ENCODE measurements around the gene KRTAP22-2. TPM values are rescaled to one million over a fixed set of nuclear protein-coding genes. Genes with fewer than 3 reads are reported as not detected.

KRTAP22-2 gene
- total RNA-seq, 1 experiment from 2014 or later, result not detected

GRCh38 chr21:30561957-30562356 lies 28.2 kb downstream of the KRTAP22-2 start:
- no peaks in the 10 kb centered on the region for H3K9me3 ChIP-seq
- no peaks in the 10 kb centered on the region for H3K27me3 Mint-ChIP-seq (ENCODE audit: insufficient read depth, unreplicated experiment)
- intact Hi-C loops (cut with micrococcal nuclease; ENCODE audit: unreplicated experiment), result no loop called here
- BruUV-seq (replicated peaks), result no TSS peak
- H3K4me3 ChIP-seq (ENCODE audit: low read depth, low read length), result no peak overlapping the region
- ChIA-PET CTCF (no interaction called here), POLR2A (no interaction called here)
- H3K27me3 ChIP-seq (replicated peaks; ENCODE audit: control insufficient read depth, insufficient read depth, low read length), result no peaks in the 10 kb centered on the region
- H3K36me3 ChIP-seq (ENCODE audit: control insufficient read depth, insufficient read depth, low read length), result no peaks in the 10 kb centered on the region
- no peak overlapping the region for H3K27ac Mint-ChIP-seq (ENCODE audit: unreplicated experiment)
- H3K4me1 ChIP-seq, result no peaks in the 10 kb centered on the region
- TF ChIP-seq CTCF (IDR thresholded peaks at IDR 0.05; ENCODE audit: insufficient read depth in 1 of 2, low read depth in 1 of 2, low read length in 1 of 2, severe bottlenecking in 1 of 2, unreplicated experiment in 1 of 2), result no peak
- H3K36me3 Mint-ChIP-seq (ENCODE audit: insufficient read depth, unreplicated experiment), result no peaks in the 10 kb centered on the region
- no peaks in the 10 kb centered on the region for H3K4me1 Mint-ChIP-seq (ENCODE audit: low read depth, unreplicated experiment)
- H3K9me3 Mint-ChIP-seq (ENCODE audit: unreplicated experiment), result peaks cover 9% of the 10 kb centered on the region
- no peak overlapping the region for H3K4me3 Mint-ChIP-seq (ENCODE audit: unreplicated experiment)
- DNase-seq, result no peak

DNA sequence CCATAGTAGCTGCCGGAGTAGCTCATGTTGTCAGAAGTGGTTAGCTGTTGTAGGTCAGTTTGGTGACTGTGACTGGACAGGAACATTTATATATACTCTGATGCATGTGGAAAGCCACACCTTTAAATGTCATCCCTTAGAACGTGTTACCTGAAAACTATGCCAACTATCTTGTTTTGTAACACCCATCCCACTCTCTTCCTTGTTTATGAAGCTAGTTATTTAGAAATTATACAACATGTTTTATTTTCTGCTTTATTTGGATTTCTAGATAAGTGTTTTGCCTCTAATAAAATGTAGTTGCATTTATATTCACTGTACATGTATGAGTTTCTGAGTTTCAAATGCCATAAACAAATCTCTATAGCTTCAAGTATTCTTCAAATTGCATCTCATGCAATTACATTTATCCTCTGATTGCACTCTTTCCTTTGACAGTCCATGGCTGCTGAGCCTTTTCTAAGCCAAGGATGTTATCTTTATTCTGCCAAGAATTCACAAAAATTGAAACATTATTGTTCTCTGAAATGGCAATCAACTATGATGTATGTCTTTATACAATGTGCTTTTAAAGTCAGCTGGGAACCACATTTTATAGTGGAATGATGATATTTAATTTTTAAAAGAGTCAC lies 28.8 kb downstream of the KRTAP22-2 start, which contains the start of gene KRTAP19-7:
KRTAP19-7 (minus strand) TSS at position 51 of the 632 bp plus-strand sequence; CDS start at position 26, 25 bp downstream.
- Histone ChIP-seq H3K4me3 (ENCODE audit: low read depth, low read length) (no peak within 1 kb of the TSS), H3K36me3 (ENCODE audit: control insufficient read depth, insufficient read depth, low read length) (no peaks in the 10 kb centered on the region), H3K9me3 (no peaks in the 10 kb centered on the region), H3K27me3 (replicated peaks; ENCODE audit: control insufficient read depth, insufficient read depth, low read length) (no peaks in the 10 kb centered on the region), H3K4me1 (no peaks in the 10 kb centered on the region)
- no peak for DNase-seq
- CTCF ChIA-PET, result no interaction called here
- no TSS peak for BruUV-seq (replicated peaks)
- TF ChIP-seq CTCF (IDR thresholded peaks at IDR 0.05; ENCODE audit: insufficient read depth in 1 of 2, low read depth in 1 of 2, low read length in 1 of 2, severe bottlenecking in 1 of 2, unreplicated experiment in 1 of 2), result no peak
- Mint-ChIP-seq H3K4me3 (ENCODE audit: unreplicated experiment) (no peak within 1 kb of the TSS), H3K27ac (ENCODE audit: unreplicated experiment) (no peak within 1 kb of the TSS), H3K36me3 (ENCODE audit: insufficient read depth, unreplicated experiment) (no peaks in the 10 kb centered on the region), H3K27me3 (ENCODE audit: insufficient read depth, unreplicated experiment) (no peaks in the 10 kb centered on the region), H3K4me1 (ENCODE audit: low read depth, unreplicated experiment) (no peaks in the 10 kb centered on the region), H3K9me3 (ENCODE audit: unreplicated experiment) (peaks cover 9% of the 10 kb centered on the region)
- intact Hi-C loops (cut with micrococcal nuclease; ENCODE audit: unreplicated experiment), result no loop called here
- POLR2A ChIA-PET, result no interaction called here

DNA sequence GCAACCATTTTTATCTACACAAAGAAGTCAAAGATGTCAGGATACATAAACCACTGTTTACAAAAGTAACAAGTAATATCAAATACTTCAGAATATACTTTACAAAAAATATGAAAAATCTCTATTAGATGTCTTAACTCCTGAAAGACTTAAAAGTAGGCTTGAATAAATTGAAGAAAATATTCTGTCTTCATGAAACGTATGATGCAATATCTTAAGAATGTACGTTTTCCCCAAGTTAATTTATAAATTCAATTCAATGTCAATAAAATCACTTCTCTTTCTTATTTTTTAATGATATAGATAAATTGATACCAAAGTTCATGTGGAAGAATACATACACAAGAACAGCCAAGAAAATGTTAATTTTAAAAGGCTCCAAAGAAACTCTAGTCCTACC lies 35.1 kb downstream of the KRTAP22-2 start:
- Mint-ChIP-seq H3K27ac (ENCODE audit: unreplicated experiment) (no peak overlapping the region), H3K4me3 (ENCODE audit: unreplicated experiment) (no peak overlapping the region), H3K36me3 (ENCODE audit: insufficient read depth, unreplicated experiment) (no peaks in the 10 kb centered on the region), H3K4me1 (ENCODE audit: low read depth, unreplicated experiment) (no peaks in the 10 kb centered on the region), H3K27me3 (ENCODE audit: insufficient read depth, unreplicated experiment) (peaks cover 2% of the 10 kb centered on the region), H3K9me3 (ENCODE audit: unreplicated experiment) (peaks cover 13% of the 10 kb centered on the region)
- H3K4me1 ChIP-seq, result no peaks in the 10 kb centered on the region
- intact Hi-C loops (cut with micrococcal nuclease; ENCODE audit: unreplicated experiment), result no loop called here
- H3K9me3 ChIP-seq, result no peaks in the 10 kb centered on the region
- no TSS peak for BruUV-seq (replicated peaks)
- CTCF ChIA-PET, result no interaction called here
- no peaks in the 10 kb centered on the region for H3K36me3 ChIP-seq (ENCODE audit: control insufficient read depth, insufficient read depth, low read length)
- H3K27me3 ChIP-seq (replicated peaks; ENCODE audit: control insufficient read depth, insufficient read depth, low read length), result no peaks in the 10 kb centered on the region
- TF ChIP-seq CTCF (IDR thresholded peaks at IDR 0.05; ENCODE audit: insufficient read depth in 1 of 2, low read depth in 1 of 2, low read length in 1 of 2, severe bottlenecking in 1 of 2, unreplicated experiment in 1 of 2), result no peak
- DNase-seq, result no peak
- POLR2A ChIA-PET, result no interaction called here
- no peak overlapping the region for H3K4me3 ChIP-seq (ENCODE audit: low read depth, low read length)
